H1 (cell line): ENCODE measurements around the gene POLE4. TPM values are rescaled to one million over a fixed set of nuclear protein-coding genes. Genes with fewer than 3 reads are reported as not detected.

Source experiments
- CTCF ChIA-PET: fragments of 300-600 bp; sonication (Branson Sonifier 250); formaldehyde crosslinking; loops from one replicate; lab custom pipeline; 2021; ENCODE audit not compliant: partially characterized antibody; lab: Charles Lee
- POLR2A ChIA-PET: fragments of 300-600 bp; sonication (Branson Sonifier 250); formaldehyde crosslinking; loops from one replicate; lab custom pipeline; 2021; ENCODE audit warnings: inconsistent platforms; ENCODE audit not compliant: partially characterized antibody; lab: Charles Lee
- DNase-seq, 2 experiments: peaks; one replicate each; pipeline versions ENCODE4 v3.0.0 to v3.0.0-alpha.2; 2010 to 2022; ENCODE audit warnings: low spot score in 2 of 2, low read depth in 1 of 2, mixed read lengths in 1 of 2
- FAIRE-seq: peaks from 2 replicates; lab custom pipeline; 2011; peaks lifted over from hg19 to GRCh38; lab: Jason Lieb, UNC
- H2AFZ ChIP-seq: 2 replicates; pipeline ENCODE4 v1.8.1; 2012; ENCODE audit warnings: low read length, inconsistent platforms
- H2AK5ac ChIP-seq: 2 replicates; pipeline ENCODE4 v1.6.1; 2013; ENCODE audit warnings: low read depth, low read length
- H2BK120ac ChIP-seq: replicated peaks from 2 replicates; pipeline ENCODE3; 2013; ENCODE audit warnings: low read depth, low read length, inconsistent platforms
- H2BK12ac ChIP-seq: 2 replicates; pipeline ENCODE4 v1.6.1; 2013; ENCODE audit warnings: low read depth, low read length
- H2BK15ac ChIP-seq: 2 replicates; pipeline ENCODE4 v1.6.1; 2013; ENCODE audit warnings: low read length
- H2BK20ac ChIP-seq: 2 replicates; pipeline ENCODE4 v1.6.1; 2013; ENCODE audit warnings: low read length
- H2BK5ac ChIP-seq: 2 replicates; pipeline ENCODE4 v1.6.1; 2013; ENCODE audit warnings: low read depth, low read length
- H3K14ac ChIP-seq: 2 replicates; pipeline ENCODE4 v1.6.1; 2013; ENCODE audit warnings: inconsistent platforms; ENCODE audit not compliant: insufficient read length
- H3K18ac ChIP-seq: 2 replicates; pipeline ENCODE4 v1.6.1; 2013; ENCODE audit warnings: low read length; ENCODE audit errors: extremely low read depth
- H3K23ac ChIP-seq: 2 replicates; pipeline ENCODE4 v1.6.1; 2013; ENCODE audit warnings: inconsistent platforms; ENCODE audit not compliant: insufficient read length
- H3K23me2 ChIP-seq: 2 replicates; pipeline ENCODE4 v1.6.1; 2013; ENCODE audit warnings: low read depth, low read length
- H3K27ac ChIP-seq: 2 replicates; pipeline ENCODE4 v1.6.1; 2011; ENCODE audit warnings: low read depth, low read length, inconsistent platforms
- H3K27me3 ChIP-seq, 4 experiments: replicated peaks in 1 of 4; 1 replicate in 1 of 4; 2 replicates in 3 of 4; pipeline versions ENCODE4 v1.6.1 to v1.8.1; 2011 to 2013; ENCODE audit warnings: low read length in 3 of 4, mild to moderate bottlenecking in 3 of 4, inconsistent platforms in 2 of 4, mixed read lengths in 2 of 4, moderate library complexity in 1 of 4; ENCODE audit not compliant: control insufficient read depth in 3 of 4, insufficient read depth in 3 of 4; ENCODE audit errors: extremely low read depth in 1 of 4
- H3K36me3 ChIP-seq, 4 experiments: 2 replicates each; pipeline versions ENCODE4 v1.6.1 to v1.8.1; 2011 to 2013; ENCODE audit warnings: mild to moderate bottlenecking in 4 of 4, low read length in 3 of 4, moderate library complexity in 2 of 4, control low read depth in 1 of 4, inconsistent platforms in 1 of 4; ENCODE audit not compliant: insufficient read depth in 4 of 4, control insufficient read depth in 2 of 4
- H3K4ac ChIP-seq: replicated peaks from 2 replicates; pipeline ENCODE3; 2013; ENCODE audit warnings: low read length, low read depth, mixed read lengths, inconsistent platforms; ENCODE audit not compliant: insufficient read length
- H3K4me1 ChIP-seq, 4 experiments: replicated peaks in 1 of 4; 1 replicate in 1 of 4; 2 replicates in 3 of 4; pipeline versions ENCODE4 v1.6.1 to v1.8.1; 2011 to 2013; ENCODE audit warnings: low read length in 3 of 4, inconsistent platforms in 2 of 4, mixed read lengths in 1 of 4; ENCODE audit not compliant: insufficient read depth in 4 of 4, control insufficient read depth in 3 of 4
- H3K4me2 ChIP-seq, 2 experiments: 2 replicates each; pipeline versions ENCODE4 v1.6.1 to v1.8.1; 2011 to 2013; ENCODE audit warnings: low read depth in 2 of 2, low read length in 2 of 2, control low read depth in 1 of 2, inconsistent platforms in 1 of 2, mild to moderate bottlenecking in 1 of 2; ENCODE audit not compliant: insufficient read depth in 1 of 2
- H3K4me3 ChIP-seq, 4 experiments: fragments of 200-600, 300-600 bp in 1 of 4; sonication (generic), shearing (Covaris generic), sonication (Bioruptor Twin) in 1 of 4; 2 replicates each; pipeline versions ENCODE4 v1.5.1 to v1.8.1; 2011 to 2016; ENCODE audit warnings: low read length in 4 of 4, low read depth in 3 of 4, control low read depth in 2 of 4, inconsistent platforms in 2 of 4, mild to moderate bottlenecking in 2 of 4, mixed read lengths in 1 of 4, moderate library complexity in 1 of 4; ENCODE audit not compliant: insufficient read depth in 2 of 4; ENCODE audit errors: extremely low read depth in 1 of 4
- H3K56ac ChIP-seq: replicated peaks from 2 replicates; pipeline ENCODE3; 2013; ENCODE audit warnings: low read depth, mild to moderate bottlenecking, mixed read lengths, low read length, inconsistent platforms; ENCODE audit not compliant: insufficient read length
- H3K79me1 ChIP-seq: 2 replicates; pipeline ENCODE4 v1.6.1; 2013; ENCODE audit warnings: low read depth, low read length, control low read depth
- H3K79me2 ChIP-seq, 2 experiments: 2 replicates each; pipeline versions ENCODE4 v1.6.1 to v1.8.1; 2012 to 2013; ENCODE audit warnings: low read length in 2 of 2, mild to moderate bottlenecking in 2 of 2, inconsistent platforms in 1 of 2; ENCODE audit not compliant: insufficient read depth in 2 of 2, control insufficient read depth in 1 of 2
- H3K9ac ChIP-seq, 4 experiments: replicated peaks in 1 of 4; 1 replicate in 1 of 4; 2 replicates in 3 of 4; pipeline versions ENCODE4 v1.6.1 to v1.8.1; 2011 to 2013; ENCODE audit warnings: low read depth in 3 of 4, low read length in 3 of 4, control low read depth in 2 of 4, mild to moderate bottlenecking in 2 of 4, moderate library complexity in 2 of 4, inconsistent platforms in 1 of 4; ENCODE audit errors: extremely low read depth in 1 of 4
- H3K9me3 ChIP-seq, 2 experiments: 2 replicates each; pipeline versions ENCODE4 v1.6.1 to v1.8.1; 2012 to 2013; ENCODE audit warnings: mild to moderate bottlenecking in 2 of 2, moderate library complexity in 2 of 2, control low read depth in 1 of 2, inconsistent platforms in 1 of 2, low read depth in 1 of 2, low read length in 1 of 2, mixed read lengths in 1 of 2; ENCODE audit not compliant: insufficient read depth in 2 of 2
- H4K20me1 ChIP-seq, 2 experiments: replicated peaks in 1 of 2; 2 replicates each; pipeline versions ENCODE3 to v1.8.1; 2011 to 2013; ENCODE audit warnings: inconsistent platforms in 2 of 2, low read length in 2 of 2, mild to moderate bottlenecking in 1 of 2; ENCODE audit not compliant: insufficient read depth in 2 of 2, control insufficient read depth in 1 of 2
- H4K5ac ChIP-seq: 2 replicates; pipeline ENCODE4 v1.6.1; 2013; ENCODE audit warnings: low read length, low read depth, mixed read lengths, inconsistent platforms; ENCODE audit not compliant: insufficient read length
- H4K8ac ChIP-seq: 2 replicates; pipeline ENCODE4 v1.8.0; 2013; ENCODE audit warnings: mild to moderate bottlenecking, moderate library complexity, low read length, inconsistent platforms; ENCODE audit not compliant: insufficient read depth; ENCODE audit errors: extremely low read depth
- H4K91ac ChIP-seq: replicated peaks from 2 replicates; pipeline ENCODE3; 2013; ENCODE audit warnings: low read length, mixed read lengths, inconsistent platforms; ENCODE audit not compliant: insufficient read length
- ATF3 ChIP-seq: IDR thresholded peaks from 2 replicates; pipeline ENCODE4 v1.6.1; 2011; ENCODE audit warnings: low read depth, mild to moderate bottlenecking, low read length; ENCODE audit not compliant: insufficient read depth
- CEBPB ChIP-seq: IDR thresholded peaks from 2 replicates; pipeline ENCODE4 v1.6.1; 2012; ENCODE audit warnings: low read depth, low read length
- CREB1 ChIP-seq: IDR thresholded peaks from 2 replicates; pipeline ENCODE4 v1.6.1; 2012; ENCODE audit warnings: inconsistent platforms
- CTBP2 ChIP-seq: IDR thresholded peaks from 2 replicates; pipeline ENCODE4 v1.7.0; 2011; ENCODE audit warnings: borderline replicate concordance, mild to moderate bottlenecking, moderate library complexity, mixed read lengths, low read length; ENCODE audit not compliant: insufficient read depth, insufficient read length
- JUN ChIP-seq: IDR thresholded peaks from 2 replicates; pipeline ENCODE4 v1.6.1; 2011; ENCODE audit warnings: low read depth, mild to moderate bottlenecking, improper control_type of control experiment, low read length
- RAD21 ChIP-seq, 2 experiments: IDR thresholded peaks in 1 of 2; conservative IDR thresholded peaks in 1 of 2; 2 replicates each; pipeline ENCODE4 v1.6.1; 2011; ENCODE audit warnings: low read depth in 2 of 2, low read length in 2 of 2, improper control_type of control experiment in 1 of 2, inconsistent platforms in 1 of 2, mild to moderate bottlenecking in 1 of 2, moderate library complexity in 1 of 2
- RFX5 ChIP-seq: IDR thresholded peaks from 2 replicates; pipeline ENCODE4 v1.6.1; 2011; ENCODE audit warnings: low read depth, low read length, improper control_type of control experiment, borderline replicate concordance
- WGBS, 2 experiments: shearing (Covaris generic) in 1 of 2; methylation state at CpG; one replicate each; pipeline versions ENCODE4 v1.1.6 to v1.1.7; 2013 to 2015; ENCODE audit warnings: low lambda C conversion rate in 2 of 2, mixed read lengths in 2 of 2, inconsistent platforms in 1 of 2, low coverage in 1 of 2, missing lambda C conversion rate in 1 of 2; ENCODE audit not compliant: insufficient replicate concordance in 2 of 2, insufficient coverage in 1 of 2, insufficient read length in 1 of 2; ENCODE audit errors: extremely low coverage in 1 of 2, missing lambda C conversion rate in 1 of 2; 5-methylcytosine and 5-hydroxymethylcytosine counted together
- polyA plus RNA-seq, 7 experiments: library from polyadenylated mRNA; depleted of rRNA in 3 of 7; stranded (reverse) in 5 of 7; unstranded in 2 of 7; fragments of >200 nt in 5 of 7; fragments of 200-250 nt in 2 of 7; gene quantifications; 1 replicate in 5 of 7; 2 replicates in 1 of 7; 4 replicates in 1 of 7; pipeline versions ENCODE4 v1.2.1 to v1.2.3, GENCODE V29; 2011 to 2013; ENCODE audit warnings: missing spikeins in 2 of 7, mixed read lengths in 2 of 7
- total RNA-seq: library from RNA; stranded (reverse); fragmentation: NEBNext Ultra II Directional; extraction: Animal tissue kit (Norgen Biotek cat#: 25700); gene quantifications from 2 replicates; pipeline ENCODE4 v1.2.1, GENCODE V29; 2021
- TF ChIP-seq, protein P1 (sequence below): IDR thresholded peaks from 2 replicates; pipeline ENCODE4 v1.6.1; 2012; ENCODE audit warnings: inconsistent platforms

The POLE4 gene
- total and polyA plus RNA-seq, 2 of the 8 experiments (the other 6 are each of a cell fraction or from before 2014, with no cell fraction given) = 16.7 to 44.7 TPM

- H2AK5ac ChIP-seq = no peak overlapping the region
- no peak overlapping the region for H3K14ac ChIP-seq
- H2BK12ac ChIP-seq = no peak overlapping the region
- no peaks in the 10 kb centered on the region for H3K79me1 ChIP-seq
- no peak overlapping the region for H3K4me3 ChIP-seq
- no peak for DNase-seq
- CTCF ChIA-PET = interaction anchor here (0.6 to 3.2 kb wide), 14 partner anchors 10 to 1521 kb away, joined by 3 to 15 read pairs (median 3); no protein-coding TSS in a partner anchor
- H3K4ac ChIP-seq = no peak overlapping the region
- 0 out of 2 replicates have a peak overlapping the region, but pooled peaks have one; percentile 11 for H3K18ac ChIP-seq
- no peaks in the 10 kb centered on the region for H3K79me2 ChIP-seq
- no peak overlapping the region for H2BK15ac ChIP-seq
- no peak overlapping the region for H2BK120ac ChIP-seq
- no peak overlapping the region for H2BK5ac ChIP-seq
- H2AFZ ChIP-seq = 0 out of 2 replicates have a peak overlapping the region, but pooled peaks have one; percentile 51
- H3K4me2 ChIP-seq = no peak overlapping the region
- no peaks in the 10 kb centered on the region for H3K27me3 ChIP-seq
- H3K9ac ChIP-seq = no peak overlapping the region
- H3K23ac ChIP-seq = no peak overlapping the region
- no peak overlapping the region for H2BK20ac ChIP-seq
- H4K20me1 ChIP-seq = no peaks in the 10 kb centered on the region
- no peak overlapping the region for H3K56ac ChIP-seq
- H4K91ac ChIP-seq = no peak overlapping the region
- no peak for FAIRE-seq
- H3K9me3 ChIP-seq = no peaks in the 10 kb centered on the region
- no peaks in the 10 kb centered on the region for H3K36me3 ChIP-seq
- POLR2A ChIA-PET = no interaction called here
- H3K23me2 ChIP-seq = no peaks in the 10 kb centered on the region; the same call in 1 of the 2 replicates
- WGBS, 2 experiments = 79% methylated on average over 3 of the region's 3 CpGs; no CpG with 5 or more reads in 1 of the 2 experiments
- H4K5ac ChIP-seq = no peak overlapping the region
- H3K4me1 ChIP-seq = no peaks in the 10 kb centered on the region; a peak in 1 of 7 replicates
- H4K8ac ChIP-seq = no peak overlapping the region
- H3K27ac ChIP-seq = no peak overlapping the region
- TF ChIP-seq CEBPB (no peak), CTBP2 (no peak), CREB1 (no peak), JUN (no peak), RAD21 (IDR thresholded peaks at IDR 0.05 in 1 of 2, conservative IDR thresholded peaks at IDR 0.05 in 1 of 2; ENCODE audit: low read depth in 2 of 2, low read length in 2 of 2) (peak in 1 of 2 experiments; percentile 9; a peak in 1 of 4 replicates), ATF3 (no peak), RFX5 (no peak)
- TF ChIP-seq, protein P1, sequence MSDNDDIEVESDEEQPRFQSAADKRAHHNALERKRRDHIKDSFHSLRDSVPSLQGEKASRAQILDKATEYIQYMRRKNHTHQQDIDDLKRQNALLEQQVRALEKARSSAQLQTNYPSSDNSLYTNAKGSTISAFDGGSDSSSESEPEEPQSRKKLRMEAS = no peak
These were observed 26.6 kb downstream of the POLE4 start for GRCh38 chr2:74984947-74985637.
